Measurements from ENCODE around the gene RGMA.

- TF ChIP-seq CTCF (IDR thresholded peaks at IDR 0.05), result no peak
- TF ChIP-seq POLR2A (IDR thresholded peaks at IDR 0.05), result no peak
Observed at GRCh38 chr15:93056836-93057235, 32.2 kb downstream of the RGMA start.
